GM18499 (cell line): ENCODE data around the gene SLC2A6.

Source experiments
- ATAC-seq: cut with Tn5 transposase; IDR thresholded peaks from one replicate; pipeline ENCODE4 v1.9.1; 2021; ENCODE audit warnings: moderate number of reproducible peaks; ENCODE audit not compliant: insufficient read depth, unreplicated experiment

The SLC2A6 gene

GRCh38 chr9:133499132-133499891, 20.4 kb upstream of the SLC2A6 start:
- no peak for ATAC-seq

- ATAC-seq, result no peak
These were observed 18.3 kb upstream of the SLC2A6 start for GRCh38 chr9:133496861-133497842.

- ATAC-seq, result no peak
These were observed 16.7 kb upstream of the SLC2A6 start for GRCh38 chr9:133495327-133496293.

GRCh38 chr9:133494636-133495326, 15.9 kb upstream of the SLC2A6 start:
- no peak for ATAC-seq

- no peak for ATAC-seq
These were observed 15.1 kb upstream of the SLC2A6 start for GRCh38 chr9:133493845-133494540.

GRCh38 chr9:133493428-133493827, 14.5 kb upstream of the SLC2A6 start:
- no peak for ATAC-seq

- ATAC-seq, result no peak
These were observed 13.4 kb upstream of the SLC2A6 start for GRCh38 chr9:133492061-133493021.

GRCh38 chr9:133491656-133491925, 12.7 kb upstream of the SLC2A6 start:
- no peak for ATAC-seq

- no peak for ATAC-seq
These were observed 12.2 kb upstream of the SLC2A6 start for GRCh38 chr9:133490865-133491655.

- no peak for ATAC-seq
These were observed 11.3 kb upstream of the SLC2A6 start for GRCh38 chr9:133490201-133490681.

- no peak for ATAC-seq
These were observed 10.6 kb upstream of the SLC2A6 start for GRCh38 chr9:133489253-133490190.

GRCh38 chr9:133488686-133489252, 9.9 kb upstream of the SLC2A6 start:
- ATAC-seq, result no peak

GRCh38 chr9:133487331-133487725, 8.4 kb upstream of the SLC2A6 start:
- ATAC-seq, result no peak

GRCh38 chr9:133485531-133486260, 6.8 kb upstream of the SLC2A6 start:
- ATAC-seq, result no peak
